Measurements from ENCODE around the gene SMIM29.

SMIM29 gene

DNA sequence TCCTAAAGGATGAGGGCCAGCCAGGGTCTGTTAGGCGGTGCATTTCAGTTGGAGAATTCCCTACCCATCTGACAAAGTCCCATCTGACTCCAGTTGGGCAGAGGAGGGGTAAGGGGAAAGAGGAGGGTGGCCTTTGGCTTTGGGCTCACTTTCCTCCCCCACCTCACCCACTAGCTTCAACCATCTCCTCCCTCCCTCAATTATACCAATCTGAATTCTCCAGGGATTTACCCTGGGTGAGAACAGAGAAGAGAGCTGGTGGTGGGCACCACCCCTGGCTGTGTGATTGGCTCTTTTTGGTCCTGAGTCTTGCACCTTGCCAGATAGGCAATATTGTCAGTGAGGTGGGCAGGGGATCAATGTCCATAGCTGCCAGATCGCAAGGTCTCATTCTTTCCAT is 8.9 kb downstream of the SMIM29 start:
- no peak for DNase-seq

DNA sequence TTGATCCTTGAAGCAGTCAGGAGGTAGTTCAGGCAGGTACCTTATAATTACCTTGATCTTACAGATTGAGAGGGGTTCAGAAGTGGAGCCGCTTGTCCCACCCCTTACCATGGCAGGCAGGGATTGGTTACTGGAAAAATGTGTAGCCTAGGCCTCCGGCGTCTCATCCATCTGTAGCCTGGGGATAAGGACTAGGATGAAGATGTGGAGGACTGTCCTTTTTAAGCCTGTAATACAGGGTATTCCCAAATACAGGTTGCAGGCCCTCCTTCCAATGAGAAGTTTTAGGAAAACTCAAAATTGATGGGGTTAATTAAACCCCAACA is 9.3 kb downstream of the SMIM29 start:
- no peak for DNase-seq

DNA sequence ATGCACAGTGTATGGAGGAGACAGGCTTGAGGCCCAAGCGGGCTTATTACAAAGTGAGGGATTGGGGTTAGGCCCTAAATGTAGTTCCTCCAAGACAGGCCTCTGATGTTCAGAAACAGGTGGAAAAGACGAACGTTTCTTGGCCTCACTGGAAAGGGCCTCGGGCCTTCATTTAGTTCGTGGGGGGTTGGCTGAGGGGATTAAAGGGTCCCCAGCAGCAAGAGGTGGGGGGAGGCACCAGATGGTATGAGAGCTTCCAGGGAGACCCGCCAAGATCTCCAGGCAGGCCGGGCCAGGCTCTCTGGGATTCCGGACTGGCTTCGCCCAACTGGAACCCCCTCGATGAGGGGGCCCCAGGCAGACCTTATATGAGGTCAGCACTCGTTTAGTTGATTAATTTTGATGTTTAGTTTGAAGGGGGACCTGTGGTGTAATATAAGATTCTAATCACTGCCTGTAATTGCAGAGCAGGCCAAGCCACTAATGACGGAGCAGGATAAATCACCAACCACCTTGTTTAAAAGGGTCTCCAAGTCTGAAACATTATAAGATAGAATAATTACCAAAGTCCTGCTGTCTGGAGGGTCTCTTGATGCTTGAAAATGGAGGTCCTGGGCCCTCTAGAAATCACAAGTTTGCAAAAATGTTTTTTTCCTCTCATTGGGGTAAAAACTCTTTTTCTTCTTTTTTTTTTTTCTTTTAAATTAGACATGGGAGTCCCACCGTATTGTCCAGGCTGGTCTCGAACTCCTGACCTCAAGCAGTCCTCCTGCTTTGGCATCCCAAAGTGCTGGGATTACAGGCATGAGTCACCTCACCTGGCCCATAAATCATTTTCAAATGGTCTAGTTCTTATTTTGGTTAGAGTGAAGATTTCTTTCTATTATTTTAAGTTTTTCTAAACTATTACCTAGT is 10.0 kb downstream of the SMIM29 start:
- no peak for DNase-seq

DNA sequence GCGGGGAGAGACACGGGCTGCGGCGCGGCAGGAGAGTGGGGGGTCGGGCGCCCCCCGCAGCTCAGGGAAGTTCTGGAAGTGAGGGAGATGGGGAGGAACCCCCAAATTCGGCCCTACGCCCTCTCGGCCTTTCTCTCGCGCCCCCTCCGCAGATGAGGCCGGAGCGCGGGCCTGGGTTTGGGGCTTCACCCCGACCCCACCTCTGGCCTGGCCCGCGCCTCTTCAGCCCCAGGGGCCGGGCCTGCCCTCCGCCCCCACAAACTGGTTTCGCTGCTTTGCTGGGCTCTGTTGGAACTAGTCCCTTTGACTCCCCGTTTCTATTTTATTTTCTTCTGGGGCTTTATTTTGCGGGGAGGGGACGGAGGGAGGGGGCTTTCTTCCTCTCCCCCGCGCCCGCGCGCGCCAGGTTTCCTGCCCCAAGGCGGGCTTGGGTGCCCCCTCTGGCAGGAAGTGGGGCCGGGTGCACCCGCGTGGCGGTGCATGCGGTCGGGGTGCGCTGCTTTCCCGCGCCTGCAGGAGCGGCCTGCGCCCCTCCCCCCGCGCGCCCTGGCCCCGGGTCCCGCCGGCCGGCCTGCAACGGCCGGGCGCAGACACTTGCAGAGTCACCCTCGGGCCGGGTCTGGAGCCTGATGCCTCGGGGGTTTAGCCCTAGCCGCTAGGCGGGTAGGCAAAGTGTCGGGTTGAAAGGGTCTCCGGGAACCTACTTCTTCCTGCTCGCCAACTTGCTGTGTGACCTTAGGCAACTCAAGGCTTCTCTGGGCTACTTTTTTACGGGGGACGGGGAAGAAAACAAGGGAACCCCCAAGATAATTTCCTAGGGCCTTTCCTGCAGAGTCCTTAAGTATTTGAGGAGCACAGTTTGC is 10.9 kb downstream of the SMIM29 start:
- DNase-seq, result peak; percentile 68 to 76

DNA sequence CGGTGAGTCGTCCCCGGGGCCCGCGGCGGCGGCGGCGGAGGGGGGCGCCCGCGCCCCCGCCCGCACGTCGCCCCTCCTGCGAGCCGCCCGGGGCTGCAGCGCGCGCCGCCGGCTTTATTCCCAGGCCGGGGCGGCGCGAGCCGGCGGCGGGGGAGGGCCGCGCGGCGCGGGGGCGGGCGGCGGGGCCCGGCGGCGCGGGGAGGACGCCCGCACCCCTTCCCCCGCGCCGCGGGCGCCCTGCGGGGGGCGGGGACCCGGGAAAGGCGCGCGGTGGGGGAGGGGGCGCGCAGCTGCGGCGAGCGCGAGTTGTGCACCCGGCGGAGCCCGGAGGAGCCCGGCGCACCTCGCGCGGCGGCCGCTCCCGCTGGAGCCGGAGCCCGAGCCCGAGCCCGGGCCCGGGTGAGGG is 11.5 kb downstream of the SMIM29 start:
- peak in 1 of 2 donors; percentile 31 for DNase-seq

DNA sequence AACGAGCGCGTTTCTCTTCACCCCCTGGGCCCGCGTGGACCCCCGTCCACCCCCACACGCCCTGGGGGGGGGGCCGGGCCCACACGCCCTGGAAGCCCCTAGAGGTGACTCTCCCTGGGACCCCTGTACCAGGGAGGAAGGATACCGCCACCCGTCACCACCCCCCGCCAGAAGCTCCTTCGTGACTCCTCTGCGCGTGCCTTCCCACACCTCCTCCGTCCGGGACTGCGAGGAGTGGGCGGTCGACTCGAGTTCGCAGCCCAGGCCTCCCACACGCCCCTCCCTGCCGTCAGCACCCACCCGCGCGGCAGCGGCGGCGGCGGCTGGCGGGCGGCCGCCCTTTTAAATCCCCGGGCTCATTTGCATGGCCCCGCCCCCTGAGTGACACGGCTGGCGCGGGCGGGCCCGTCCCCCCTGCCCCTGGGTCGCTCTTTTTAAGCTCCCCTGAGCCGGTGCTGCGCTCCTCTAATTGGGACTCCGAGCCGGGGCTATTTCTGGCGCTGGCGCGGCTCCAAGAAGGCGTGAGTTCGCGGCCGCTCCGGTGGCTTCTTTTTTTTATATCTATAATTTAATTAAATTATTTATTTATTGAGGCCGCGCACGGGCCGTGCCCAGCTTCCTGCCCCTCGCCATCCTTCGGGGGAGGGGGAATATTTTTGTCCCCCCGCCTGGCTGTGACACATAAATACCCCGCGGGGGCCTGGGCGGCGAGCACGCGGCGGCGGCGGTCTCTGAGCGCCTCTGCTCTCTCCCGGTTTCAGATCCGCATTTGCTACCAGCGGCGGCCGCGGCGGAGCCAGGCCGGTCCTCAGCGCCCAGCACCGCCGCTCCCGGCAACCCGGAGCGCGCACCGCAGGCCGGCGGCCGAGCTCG is 12.1 kb downstream of the SMIM29 start, which contains the start of gene HMGA1:
Gene HMGA1 (plus strand): TSS at position 431 of the 873 bp plus-strand sequence. CDS start 3,908 bp downstream, outside the sequence.
- DNase-seq, result peak; percentile 92 to 96

DNA sequence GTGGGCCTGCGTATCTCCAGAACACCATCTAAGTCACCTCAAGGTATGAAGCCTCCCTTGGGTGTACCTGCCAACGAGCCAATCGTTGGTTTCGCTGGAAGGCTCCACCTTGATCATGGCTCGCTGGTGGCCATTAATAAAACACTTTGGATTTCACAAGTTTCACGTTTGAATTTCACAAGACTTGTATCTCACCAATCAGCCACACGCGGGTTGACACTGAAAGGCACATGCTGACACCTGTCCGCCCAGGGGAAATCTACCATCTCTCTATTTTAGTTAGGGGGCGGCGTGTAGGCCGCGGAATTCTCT is 12.7 kb downstream of the SMIM29 start:
- peak in 1 of 2 donors; percentile 53 for DNase-seq

DNA sequence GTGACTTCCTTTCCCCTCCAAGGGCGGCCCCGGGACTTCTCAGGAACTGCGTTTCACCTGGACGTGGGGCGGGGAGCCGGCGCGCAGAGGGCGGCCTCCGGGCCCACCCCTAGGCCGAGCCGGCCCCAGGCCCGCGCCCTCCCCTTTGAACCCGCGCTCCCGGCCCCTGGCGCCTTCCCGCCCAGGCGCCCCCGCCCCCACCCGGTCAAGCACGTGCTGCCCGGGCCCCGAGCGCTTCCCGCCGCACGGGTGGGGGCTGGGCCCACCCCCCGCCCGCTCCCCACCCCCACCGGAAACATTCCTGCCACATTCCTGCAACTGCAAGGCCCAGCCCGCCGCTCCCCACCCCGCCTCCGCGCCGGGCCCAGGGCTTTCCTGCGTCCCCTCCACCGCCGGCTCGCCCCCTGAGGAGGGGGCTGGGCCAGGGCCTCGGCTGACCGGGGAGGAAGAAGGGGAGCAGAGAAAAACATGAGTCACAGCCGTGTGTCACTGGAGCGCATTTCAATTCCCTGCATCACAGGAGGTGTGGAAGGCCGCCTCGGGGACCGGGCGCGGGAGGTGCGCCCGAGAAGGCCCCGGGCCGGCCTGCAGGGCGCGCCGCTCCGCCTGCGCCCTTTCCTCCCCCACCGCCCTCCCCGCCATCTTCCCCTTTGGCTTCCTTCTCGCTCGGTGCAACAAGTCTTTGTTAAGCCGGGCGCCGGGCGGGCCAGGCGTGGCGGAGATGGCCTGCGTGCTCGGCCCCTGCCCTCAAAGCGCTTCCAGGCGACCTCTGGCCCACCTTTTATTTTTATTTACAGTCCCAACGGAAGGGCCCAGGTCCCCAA is 13.3 kb downstream of the SMIM29 start:
- DNase-seq, result peak; percentile 73 to 77

DNA sequence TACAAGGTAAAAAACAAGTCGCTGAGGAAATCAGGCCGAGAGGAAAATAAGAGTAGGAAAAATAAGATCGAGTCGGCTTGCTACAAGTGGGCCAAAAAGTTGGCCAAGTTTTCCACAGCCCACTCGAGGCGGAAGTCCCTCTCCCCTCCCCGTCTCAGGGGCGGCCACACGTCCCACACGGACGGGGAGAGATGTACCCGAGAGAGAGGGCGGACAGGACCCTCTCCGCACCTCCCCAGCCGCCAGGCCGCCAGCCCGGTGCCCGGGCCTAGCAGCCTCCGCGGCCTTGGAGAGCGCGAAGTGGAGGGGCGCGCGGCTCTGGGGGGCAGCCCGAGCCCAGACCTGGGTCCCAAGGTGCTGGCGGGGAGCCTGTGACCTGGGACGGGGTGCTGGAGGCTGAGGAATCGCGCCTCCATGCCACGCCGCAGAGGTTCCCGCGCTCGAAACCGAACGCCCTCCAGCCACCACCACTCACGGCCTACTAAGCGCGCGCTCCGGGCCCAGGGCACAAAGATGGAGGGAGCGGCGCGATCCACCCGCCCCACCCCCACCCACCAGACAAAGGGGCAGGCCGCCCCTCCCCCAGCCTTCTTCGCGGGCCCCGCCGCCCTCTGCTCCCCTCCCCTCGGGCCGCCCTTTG is 14.0 kb downstream of the SMIM29 start:
- DNase-seq, result no peak

DNA sequence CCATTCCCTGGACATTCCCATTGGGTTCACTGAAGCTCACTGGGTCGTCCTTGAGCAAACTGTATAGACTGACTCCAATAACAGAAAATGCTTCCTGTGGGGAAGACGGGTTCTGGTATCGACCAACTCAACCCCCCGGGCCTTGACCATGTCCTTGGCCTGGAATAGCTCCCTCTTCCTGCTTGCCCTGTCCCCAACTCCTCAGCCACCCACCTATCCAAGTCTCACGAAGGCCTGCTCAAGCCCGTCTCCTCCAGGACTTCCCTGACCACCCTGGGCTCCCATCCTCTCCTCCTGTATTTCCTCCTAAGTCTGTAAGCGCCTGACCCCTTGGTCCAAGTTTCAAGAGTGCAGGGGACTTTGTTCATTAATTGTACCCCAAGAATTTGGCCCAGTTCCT is 14.9 kb downstream of the SMIM29 start:
- no peak for DNase-seq

DNA sequence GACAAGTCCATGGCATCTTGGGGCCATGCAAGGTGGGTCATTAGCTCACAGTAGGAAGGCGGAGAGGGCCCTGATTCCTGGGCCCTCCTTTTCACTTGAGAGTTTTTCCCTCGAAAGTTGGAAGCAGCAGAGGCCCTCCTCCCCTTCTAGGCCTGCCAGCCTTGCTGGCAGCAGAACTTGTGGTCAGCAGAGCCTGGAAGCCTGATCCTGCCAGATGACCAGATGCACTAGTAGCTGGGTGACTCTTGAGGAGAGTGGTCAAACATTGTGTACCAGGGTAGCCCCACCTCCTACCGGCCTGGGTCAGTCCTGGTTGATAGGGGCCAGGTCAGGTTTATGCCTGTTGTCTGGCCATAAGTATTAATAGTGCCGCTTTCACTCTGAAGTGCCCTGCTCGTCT is 15.9 kb downstream of the SMIM29 start:
- DNase-seq, result no peak

DNA sequence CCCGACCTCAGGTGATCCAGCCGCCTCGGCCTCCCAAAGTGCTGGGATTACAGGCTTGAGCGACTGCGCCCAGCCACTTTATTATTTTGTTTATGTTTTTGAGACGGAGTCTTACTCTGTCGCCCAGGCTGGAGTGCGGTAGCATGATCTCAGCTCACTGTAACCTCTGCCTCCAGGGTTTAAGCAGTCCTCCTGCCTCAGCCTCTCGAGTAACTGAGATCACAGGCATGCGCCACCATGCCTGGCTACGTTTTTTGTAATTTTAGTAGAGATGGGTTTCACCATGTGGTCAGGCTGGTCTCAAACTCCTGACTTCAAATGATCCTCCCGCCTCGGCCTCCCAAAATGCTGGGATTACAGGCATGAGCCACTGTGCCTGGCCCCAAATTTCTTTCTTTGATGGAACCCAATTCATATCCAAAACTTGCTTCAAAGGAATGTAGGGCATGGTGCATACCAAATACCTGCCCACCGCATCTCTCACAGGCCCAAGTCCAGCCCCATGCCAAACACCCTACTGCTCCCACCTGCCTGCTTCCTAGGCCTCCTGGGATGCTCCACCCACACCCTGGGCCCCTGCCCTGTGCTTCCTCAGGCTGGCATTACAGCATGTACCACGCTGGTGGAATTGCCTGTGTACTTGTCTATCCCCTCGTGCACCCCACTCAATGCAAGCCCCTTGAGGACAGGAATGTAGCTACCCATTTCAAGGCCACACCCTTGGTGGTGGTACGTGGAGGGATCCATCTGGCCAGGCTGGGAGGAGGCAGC is 17.1 kb downstream of the SMIM29 start:
- no peak for DNase-seq

DNA sequence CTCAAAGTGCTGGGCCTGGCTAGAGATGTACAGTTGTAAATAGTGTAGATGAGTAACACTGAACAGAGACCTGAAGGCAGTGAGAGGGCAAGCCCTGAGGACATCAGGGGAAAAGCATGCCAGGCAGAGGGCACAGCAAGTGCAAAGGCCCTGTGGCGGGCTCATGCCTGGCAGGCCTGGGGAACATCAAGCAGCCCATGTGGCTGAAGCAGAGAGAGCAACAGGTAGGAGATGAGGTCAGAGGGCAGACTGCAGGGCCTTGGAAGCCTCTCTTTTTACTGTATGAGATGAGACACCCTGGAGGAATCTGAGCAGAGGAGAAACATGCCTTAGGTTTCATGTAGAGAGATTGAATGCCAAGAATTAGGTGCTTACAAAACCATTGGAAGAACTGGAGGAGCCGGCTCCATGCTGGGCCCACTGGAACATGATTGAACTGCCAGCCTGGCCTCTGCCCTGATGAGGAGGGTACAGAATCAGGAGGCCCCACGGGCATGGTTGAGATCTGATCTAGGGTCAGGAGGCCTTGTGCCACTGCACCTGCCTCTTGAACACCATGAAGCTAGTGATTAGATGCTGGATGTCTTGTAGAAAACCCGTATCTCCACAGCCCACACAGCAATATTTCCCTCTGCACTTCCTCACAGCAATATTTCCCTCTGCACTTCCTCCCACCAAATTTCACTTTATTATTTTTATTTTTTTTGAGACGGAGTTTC is 18.0 kb downstream of the SMIM29 start:
- DNase-seq, result no peak

DNA sequence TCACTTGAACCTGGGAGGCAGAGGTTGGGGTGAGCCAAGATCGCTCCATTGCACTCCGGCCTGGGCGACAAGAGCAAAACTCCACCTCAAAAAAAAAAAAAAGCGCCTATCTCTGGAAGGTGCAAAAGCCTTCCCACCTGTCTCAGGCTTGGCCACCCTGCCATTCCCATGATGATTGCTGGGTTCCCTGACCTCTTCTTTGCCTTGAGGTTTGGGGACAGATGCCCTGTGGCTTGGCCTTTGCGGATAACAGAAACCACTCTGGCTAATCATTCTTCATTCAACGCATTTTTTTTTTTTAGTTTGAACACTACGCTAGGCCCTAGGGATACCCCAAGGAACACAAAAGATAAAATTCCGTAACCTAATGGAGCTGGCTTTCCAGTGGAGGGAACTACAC is 18.9 kb downstream of the SMIM29 start:
- DNase-seq, result no peak

DNA sequence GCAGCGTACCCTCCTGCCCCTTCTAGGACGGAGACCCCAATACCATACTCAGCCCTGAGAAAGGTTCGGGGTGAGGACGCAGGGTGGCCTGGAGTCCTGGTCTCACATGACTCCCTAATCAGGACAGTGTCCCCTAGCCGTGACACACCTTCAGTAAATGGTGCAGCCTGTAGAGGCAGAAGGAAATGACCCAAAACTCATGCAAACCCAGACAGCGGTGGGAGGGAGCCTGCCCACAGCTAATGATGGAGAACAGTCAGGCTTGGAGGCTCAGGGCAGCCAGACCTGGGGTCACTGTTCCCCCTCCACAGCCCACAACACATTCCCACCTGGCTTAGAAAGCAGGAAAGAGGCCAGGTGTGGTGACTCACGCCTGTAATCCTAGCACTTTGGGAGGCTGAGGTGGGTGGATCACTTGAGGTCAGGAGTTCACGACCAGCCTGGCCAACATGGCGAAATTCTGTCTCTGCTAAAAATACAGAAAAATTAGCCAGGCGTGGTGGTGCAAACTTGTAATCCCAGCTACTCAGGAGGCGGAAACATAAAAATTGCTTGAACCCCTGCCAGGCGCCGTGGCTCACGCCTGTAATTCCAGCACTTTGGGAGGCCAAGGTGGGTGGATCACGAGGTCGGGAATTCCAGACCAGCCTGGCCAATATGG is 20.9 kb downstream of the SMIM29 start:
- no peak for DNase-seq

DNA sequence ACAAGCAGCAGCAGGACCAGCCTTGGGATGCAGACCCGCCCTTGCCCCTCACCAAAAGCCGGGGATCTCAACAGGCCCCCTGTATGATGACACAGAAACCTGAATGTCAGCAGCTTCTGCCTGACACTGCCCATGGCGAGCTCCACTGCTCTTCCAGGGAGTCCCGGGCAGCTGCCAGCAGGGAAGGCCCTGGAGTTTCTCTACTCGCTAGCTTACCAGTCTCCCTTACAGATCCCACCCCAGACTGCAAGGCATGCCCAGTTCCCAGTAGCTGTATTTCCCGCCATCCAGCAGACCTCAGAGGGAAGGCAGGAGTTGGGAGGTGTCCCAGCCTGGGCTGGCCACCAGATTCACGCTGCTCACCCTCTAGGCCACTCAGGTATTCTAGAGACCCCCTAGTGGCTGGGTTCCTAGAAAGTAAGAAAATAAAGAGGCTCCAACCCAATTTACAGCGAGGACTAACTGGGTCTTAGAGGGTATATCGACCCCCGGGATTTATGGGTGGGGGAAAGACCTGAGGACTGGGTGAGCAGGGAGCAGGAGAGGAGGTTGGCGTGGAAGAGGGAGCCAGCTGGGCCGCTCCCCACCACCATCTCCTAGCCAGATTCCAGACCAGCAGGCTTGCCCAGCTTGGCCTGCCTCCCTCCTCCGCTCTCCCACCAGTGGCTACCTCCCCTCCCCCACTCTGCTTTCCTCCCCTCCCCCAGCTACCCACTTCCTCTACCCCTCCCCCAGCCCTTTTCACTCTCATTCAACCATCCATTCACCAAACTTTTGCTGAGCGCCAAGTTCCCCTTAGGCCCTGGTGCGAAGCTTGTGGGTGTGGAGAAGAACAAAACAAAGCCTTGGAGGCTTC is 21.8 kb downstream of the SMIM29 start:
- DNase-seq, result no peak

DNA sequence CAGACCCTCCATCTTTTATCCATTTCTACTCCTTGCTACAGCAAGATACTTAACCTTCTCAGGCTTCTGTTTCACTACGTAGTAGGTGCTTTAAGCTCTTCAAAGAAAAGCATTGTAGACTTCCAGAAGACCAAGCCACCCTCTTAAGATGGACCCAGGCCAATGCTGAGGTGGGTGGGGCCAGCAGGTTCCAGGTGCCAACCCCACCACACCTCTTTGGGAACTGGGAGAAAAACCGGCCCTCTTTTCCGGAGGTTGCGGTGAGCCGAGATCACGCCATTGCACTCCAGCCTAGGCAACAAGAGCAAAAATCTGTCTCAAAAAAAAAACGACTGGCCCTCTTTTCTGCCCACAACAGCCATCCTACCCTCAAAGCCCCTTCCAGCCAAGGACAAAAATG is 22.7 kb downstream of the SMIM29 start:
- DNase-seq, result no peak

DNA sequence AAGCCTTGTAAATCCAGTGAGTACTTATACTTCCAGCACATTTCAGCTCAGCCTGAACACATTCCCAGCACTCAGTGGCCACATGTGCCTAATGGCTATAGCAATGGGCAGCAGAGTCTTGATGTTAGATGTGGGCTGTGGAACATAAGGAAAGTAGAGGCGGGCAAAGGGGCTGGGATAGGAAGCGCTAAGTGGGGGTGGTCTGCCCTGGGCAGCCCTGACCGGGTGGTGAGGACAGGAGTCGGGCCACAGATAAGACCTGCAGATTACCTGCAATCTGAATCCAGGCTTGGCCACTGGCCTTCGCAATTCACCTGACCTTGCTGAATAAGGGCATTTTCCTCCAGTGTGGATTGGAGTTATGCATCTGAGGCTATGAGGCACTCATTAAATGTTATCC is 23.3 kb downstream of the SMIM29 start:
- no peak for DNase-seq
